Endothelial cell of umbilical vein (primary cell): ENCODE results near the gene EPB41L2. TPM values are rescaled to one million over a fixed set of nuclear protein-coding genes. Genes with fewer than 3 reads are reported as not detected.

Source experiments
- BruUV-seq: library from RNA; stranded (reverse); fragments of 400-500 nt; replicated peaks from 2 replicates; lab custom pipeline; 2021; lab: Mats Ljungman, UMichigan
- CTCF ChIA-PET: fragments of 300-600, 350-600 bp; sonication (Branson Sonifier 250); formaldehyde crosslinking; loops from one replicate; lab custom pipeline; 2021; ENCODE audit warnings: antibody characterized with exemption, inconsistent platforms; lab: Charles Lee
- POLR2A ChIA-PET: fragments of 300-600, 350-600 bp; sonication (Branson Sonifier 250); formaldehyde crosslinking; loops from one replicate; lab custom pipeline; 2021; ENCODE audit warnings: antibody characterized with exemption, inconsistent platforms; lab: Charles Lee
- DNase-seq: peaks from one replicate; pipeline ENCODE4 v3.0.0-alpha.2; 2011; ENCODE audit warnings: low read depth, low spot score
- FAIRE-seq: peaks from 2 replicates; lab custom pipeline; 2011; peaks lifted over from hg19 to GRCh38; lab: Jason Lieb, UNC
- H2AFZ ChIP-seq: 2 replicates; pipeline ENCODE4 v1.6.0; 2012; ENCODE audit warnings: low read depth, low read length, control low read depth, inconsistent platforms
- H3K27ac ChIP-seq: 2 replicates; pipeline ENCODE4 v1.5.1; 2011; ENCODE audit warnings: low read depth, mild to moderate bottlenecking, control low read depth, low read length, moderate library complexity; ENCODE audit not compliant: insufficient read depth
- H3K27me3 ChIP-seq, 2 experiments: 2 replicates each; pipeline versions ENCODE4 v1.6.0 to v1.6.1; 2011; ENCODE audit warnings: low read length in 2 of 2, mixed read lengths in 1 of 2; ENCODE audit not compliant: control insufficient read depth in 2 of 2, insufficient read depth in 2 of 2
- H3K36me3 ChIP-seq, 2 experiments: 2 replicates in 1 of 2; 3 replicates in 1 of 2; pipeline ENCODE4 v1.5.1; 2011; ENCODE audit warnings: low read length in 2 of 2, mild to moderate bottlenecking in 1 of 2, moderate library complexity in 1 of 2; ENCODE audit not compliant: control insufficient read depth in 2 of 2, insufficient read depth in 2 of 2; ENCODE audit errors: extremely low read depth in 1 of 2
- H3K4me1 ChIP-seq: 3 replicates; pipeline ENCODE4 v1.5.1; 2011; ENCODE audit warnings: mild to moderate bottlenecking, low read length; ENCODE audit not compliant: control insufficient read depth, insufficient read depth; ENCODE audit errors: extremely low read depth
- H3K4me2 ChIP-seq: 2 replicates; pipeline ENCODE4 v1.6.1; 2011; ENCODE audit warnings: low read length, control low read depth, mixed read lengths; ENCODE audit not compliant: insufficient read depth
- H3K4me3 ChIP-seq, 3 experiments: fragments of 200-600 bp in 1 of 3; sonication (generic), shearing (Covaris generic) in 1 of 3; replicated peaks in 1 of 3; 2 replicates each; pipeline ENCODE4 v1.5.1; 2011 to 2016; ENCODE audit warnings: control low read depth in 3 of 3, low read length in 3 of 3, mild to moderate bottlenecking in 2 of 3, inconsistent platforms in 1 of 3, low read depth in 1 of 3, moderate library complexity in 1 of 3; ENCODE audit not compliant: insufficient read depth in 1 of 3
- H3K79me2 ChIP-seq: 2 replicates; pipeline ENCODE4 v1.6.0; 2012; ENCODE audit warnings: low read length, inconsistent platforms; ENCODE audit not compliant: control insufficient read depth, insufficient read depth
- H3K9ac ChIP-seq: replicated peaks from 2 replicates; pipeline ENCODE3; 2011; ENCODE audit warnings: low read length, control low read depth; ENCODE audit not compliant: insufficient read depth; ENCODE audit errors: extremely low read depth
- H3K9me1 ChIP-seq: replicated peaks from 3 replicates; pipeline ENCODE4 v1.6.0; 2011; ENCODE audit warnings: mild to moderate bottlenecking, low read length; ENCODE audit not compliant: control insufficient read depth, insufficient read depth; ENCODE audit errors: extremely low read depth
- H3K9me3 ChIP-seq: replicated peaks from 2 replicates; pipeline ENCODE4 v1.5.1; 2012; ENCODE audit warnings: low read length, inconsistent platforms; ENCODE audit not compliant: control insufficient read depth, insufficient read depth
- H4K20me1 ChIP-seq: replicated peaks from 2 replicates; pipeline ENCODE3; 2011; ENCODE audit warnings: mild to moderate bottlenecking, low read length; ENCODE audit not compliant: control insufficient read depth, insufficient read depth; ENCODE audit errors: extremely low read depth
- CTCF ChIP-seq, 2 donors: IDR thresholded peaks; 1 replicate in 1 of 2; 2 replicates in 1 of 2; pipeline ENCODE4 v1.5.1; 2011; ENCODE audit warnings: low read length in 2 of 2, mild to moderate bottlenecking in 2 of 2, moderate library complexity in 2 of 2, control low read depth in 1 of 2, inconsistent platforms in 1 of 2, low read depth in 1 of 2; ENCODE audit not compliant: insufficient read depth in 1 of 2; ENCODE audit errors: extremely low read depth in 1 of 2
- EZH2 ChIP-seq: IDR thresholded peaks from 2 replicates; pipeline ENCODE4 v1.6.1; 2012; ENCODE audit warnings: borderline replicate concordance, low read depth, mild to moderate bottlenecking, moderate library complexity, low read length, inconsistent platforms; ENCODE audit not compliant: severe bottlenecking
- GATA2 ChIP-seq: IDR thresholded peaks from 2 replicates; pipeline ENCODE4 v1.7.0; 2011; ENCODE audit warnings: low read depth, mild to moderate bottlenecking, moderate library complexity, mixed read lengths, low read length; ENCODE audit not compliant: insufficient read length, insufficient read depth
- JUN ChIP-seq: IDR thresholded peaks from 2 replicates; pipeline ENCODE4 v1.6.1; 2011; ENCODE audit warnings: borderline replicate concordance, low read depth; ENCODE audit not compliant: insufficient read length, insufficient read depth
- MYC ChIP-seq: IDR thresholded peaks from one replicate; pipeline ENCODE4 v1.6.1; 2011; ENCODE audit warnings: mild to moderate bottlenecking, low read depth, low read length
- POLR2A ChIP-seq: IDR thresholded peaks from 2 replicates; pipeline ENCODE4 v1.6.1; 2012; ENCODE audit warnings: low read depth, mild to moderate bottlenecking, control low read depth, low read length
- POLR2AphosphoS5 ChIP-seq: IDR thresholded peaks from 2 replicates; pipeline ENCODE4 v1.6.1; 2012; ENCODE audit warnings: low read depth, mild to moderate bottlenecking, control low read depth, low read length, moderate library complexity; ENCODE audit not compliant: insufficient read depth
- dilution Hi-C: fragments of 300-500 bp; cut with MboI; formaldehyde crosslinking; loops from one replicate; pipeline ENCODE4 v1.15.0; 2019; ENCODE audit warnings: low sequenced_read_pairs; ENCODE audit not compliant: extremely low pct_ligation_motif_present
- intact Hi-C: fragments of 100-400 bp; cut with micrococcal nuclease; formaldehyde crosslinking; loops from one replicate; pipeline ENCODE4 v1.10.0; 2022
- polyA plus RNA-seq, 4 experiments: library from polyadenylated mRNA; depleted of rRNA in 3 of 4; stranded (reverse) in 3 of 4; unstranded in 1 of 4; fragments of >200 nt; gene quantifications; 2 replicates each; pipeline versions ENCODE4 v1.2.1 to v1.2.3, GENCODE V29; 2011 to 2012; ENCODE audit warnings: missing spikeins in 1 of 4
- total RNA-seq: library from RNA; stranded (reverse); gene quantifications from 2 replicates; pipeline ENCODE4 v1.2.3, GENCODE V29; 2021
- TF ChIP-seq, protein P1 (sequence below): IDR thresholded peaks from 2 replicates; pipeline ENCODE4 v1.6.1; 2011; ENCODE audit not compliant: insufficient read depth, insufficient read length

The EPB41L2 gene
- total and polyA plus RNA-seq, 2 donors (not counting 3 experiments of a cell fraction or from before 2014, with no cell fraction given) = 26.5 to 87.7 TPM

GRCh38 chr6:130985115-130985514 is 77.9 kb downstream of the EPB41L2 start:
- ChIA-PET CTCF (no interaction called here), POLR2A (no interaction called here)
- TF ChIP-seq POLR2AphosphoS5 (no peak), JUN (no peak), MYC (no peak), POLR2A (no peak), CTCF (IDR thresholded peaks at IDR 0.05; ENCODE audit: extremely low read depth in 1 of 2, insufficient read depth in 1 of 2, low read depth in 1 of 2, low read length in 2 of 2) (no peak), GATA2 (no peak), EZH2 (no peak)
- TF ChIP-seq, protein P1, sequence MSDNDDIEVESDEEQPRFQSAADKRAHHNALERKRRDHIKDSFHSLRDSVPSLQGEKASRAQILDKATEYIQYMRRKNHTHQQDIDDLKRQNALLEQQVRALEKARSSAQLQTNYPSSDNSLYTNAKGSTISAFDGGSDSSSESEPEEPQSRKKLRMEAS = no peak
- Histone ChIP-seq H3K4me1 (no peaks in the 10 kb centered on the region), H3K9me1 (peaks cover 2% of the 10 kb centered on the region), H4K20me1 (no peaks in the 10 kb centered on the region), H2AFZ (no peak overlapping the region), H3K27ac (no peak overlapping the region), H3K9ac (no peak overlapping the region), H3K27me3 (no peaks in the 10 kb centered on the region), H3K9me3 (no peaks in the 10 kb centered on the region), H3K4me3 (no peak overlapping the region), H3K36me3 (no peaks in the 10 kb centered on the region), H3K79me2 (peaks cover 28% of the 10 kb centered on the region), H3K4me2 (no peak overlapping the region)
- BruUV-seq = no TSS peak
- intact Hi-C loops (no loop called here), dilution Hi-C loops (no loop called here)
- DNase-seq = no peak
- FAIRE-seq = no peak
